CD4-positive, alpha-beta T cell (primary cell): Measurements from ENCODE around the gene NMRK2. TPM values are rescaled to one million over a fixed set of nuclear protein-coding genes. Genes with fewer than 3 reads are reported as not detected.

Source experiments
- ATAC-seq: fragments of 200-7000 bp; cut with Tn5 transposase; one replicate; pipeline ENCODE4 v1.10.0; 2022; ENCODE audit warnings: mild to moderate bottlenecking; ENCODE audit not compliant: poor library complexity
- CTCF ChIA-PET: fragments of 350-600 bp; sonication (Branson Sonifier 250); formaldehyde crosslinking; loops from one replicate; lab custom pipeline; 2021; ENCODE audit warnings: antibody characterized with exemption, inconsistent platforms; lab: Charles Lee
- POLR2A ChIA-PET: fragments of 350-600 bp; sonication (Branson Sonifier 250); formaldehyde crosslinking; loops from one replicate; lab custom pipeline; 2021; ENCODE audit warnings: antibody characterized with exemption, inconsistent platforms; lab: Charles Lee
- DNase-seq, 14 experiments: peaks; one replicate each; pipeline ENCODE4 v3.0.0-alpha.2; 2013 to 2020; ENCODE audit warnings: mixed read lengths in 2 of 14
- H3K27ac ChIP-seq, 2 donors: one replicate each; pipeline versions ENCODE4 v1.5.1 to v1.7.0; 2013; ENCODE audit warnings: low read length in 2 of 2, low read depth in 1 of 2, mild to moderate bottlenecking in 1 of 2
- H3K27me3 ChIP-seq, 2 experiments: 1 replicate in 1 of 2; 2 replicates in 1 of 2; pipeline versions ENCODE4 v1.6.1 to v1.7.0; 2013; ENCODE audit warnings: low read length in 2 of 2, control low read depth in 1 of 2, mild to moderate bottlenecking in 1 of 2, moderate library complexity in 1 of 2; ENCODE audit not compliant: insufficient read depth in 2 of 2, control insufficient read depth in 1 of 2
- H3K36me3 ChIP-seq: one replicate; pipeline ENCODE4 v1.6.1; 2013; ENCODE audit warnings: low read length, control low read depth; ENCODE audit not compliant: insufficient read depth
- H3K4me1 ChIP-seq: one replicate; pipeline ENCODE4 v1.6.1; 2013; ENCODE audit warnings: low read length, control low read depth; ENCODE audit not compliant: insufficient read depth
- H3K4me3 ChIP-seq: one replicate; pipeline ENCODE4 v1.5.1; 2013; ENCODE audit warnings: mild to moderate bottlenecking, low read length, moderate library complexity
- H3K9me3 ChIP-seq, 2 experiments: 1 replicate in 1 of 2; 2 replicates in 1 of 2; pipeline versions ENCODE4 v1.6.1 to v1.7.0; 2013; ENCODE audit warnings: low read length in 2 of 2, mild to moderate bottlenecking in 2 of 2, control low read depth in 1 of 2, moderate library complexity in 1 of 2; ENCODE audit not compliant: control insufficient read depth in 1 of 2, insufficient read depth in 1 of 2
- H3K27ac Mint-ChIP-seq: one replicate; pipeline ENCODE4 v1.8.0; 2020; ENCODE audit warnings: mixed read lengths
- H3K27me3 Mint-ChIP-seq: one replicate; pipeline ENCODE4 v1.8.0; 2021; ENCODE audit warnings: mixed read lengths
- H3K36me3 Mint-ChIP-seq: one replicate; pipeline ENCODE4 v1.8.0; 2021; ENCODE audit warnings: low read depth, mixed read lengths
- H3K4me1 Mint-ChIP-seq: one replicate; pipeline ENCODE4 v1.8.0; 2021; ENCODE audit warnings: low read depth, mixed read lengths
- H3K4me3 Mint-ChIP-seq: one replicate; pipeline ENCODE4 v1.8.0; 2020; ENCODE audit warnings: mild to moderate bottlenecking, mixed read lengths
- H3K9me3 Mint-ChIP-seq: one replicate; pipeline ENCODE4 v1.8.0; 2020; ENCODE audit warnings: mixed read lengths
- CTCF ChIP-seq: fragments of 200-600 bp; IDR thresholded peaks from one replicate; pipeline ENCODE4 v1.8.0; 2022; ENCODE audit warnings: antibody characterized with exemption, mild to moderate bottlenecking
- intact Hi-C, 2 experiments: fragments of 100-400 bp; cut with DNase I in 1 of 2; cut with micrococcal nuclease in 1 of 2; formaldehyde crosslinking; loops; one replicate each; pipeline versions ENCODE4 v1.15.1 to v1.9.0; 2023 to 2025; cut with DNase I, micrococcal nuclease
- total RNA-seq, 174 experiments: library from RNA in 2 of 174; stranded (reverse) in 2 of 174; gene quantifications; one replicate each; pipeline ENCODE4 v1.2.3 and lab custom pipeline; 2021 to 2026

The NMRK2 gene
- total RNA-seq, 2 experiments from 2014 or later, result not detected

DNA sequence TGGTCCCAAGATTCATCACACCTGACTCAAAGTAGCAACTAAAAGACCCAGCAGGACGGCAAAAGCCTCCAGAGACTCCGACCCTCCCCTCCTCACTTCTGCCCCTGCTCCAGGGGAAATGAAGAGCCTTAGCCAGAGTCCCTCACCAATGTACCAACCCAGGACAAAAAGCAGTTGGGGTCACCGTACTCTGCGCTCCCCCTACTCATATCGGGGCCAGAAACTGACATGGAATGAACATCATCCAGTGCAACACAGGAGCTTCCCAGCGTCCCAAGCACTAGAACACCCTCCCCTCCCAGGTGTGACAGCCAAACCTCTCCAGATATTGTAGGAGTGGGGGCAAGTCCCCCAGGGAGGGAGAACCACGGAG, 50.7 kb downstream of the NMRK2 start:
- Mint-ChIP-seq H3K9me3 (no peaks in the 10 kb centered on the region), H3K36me3 (peaks cover 77% of the 10 kb centered on the region), H3K27ac (peak overlapping the region; percentile 91), H3K4me1 (peaks cover 50% of the 10 kb centered on the region), H3K27me3 (no peaks in the 10 kb centered on the region), H3K4me3 (peak overlapping the region; percentile 97)
- CTCF ChIA-PET, result interaction anchor here (1.1 kb wide), 1 partner anchor 11 kb away, joined by 4 read pairs; no protein-coding TSS in a partner anchor
- H3K4me3 ChIP-seq, result peak overlapping the region; percentile 88
- intact Hi-C loops, result loop anchor here in 1 of 2 experiments (10.0 kb wide), 1 partner anchor 121 kb away; no protein-coding TSS in a partner anchor
- no peaks in the 10 kb centered on the region for H3K27me3 ChIP-seq
- peaks cover 77% of the 10 kb centered on the region for H3K4me1 ChIP-seq
- ATAC-seq (no peak), DNase-seq (no peak)
- H3K27ac ChIP-seq, result peak overlapping the region; percentile 90 to 92
- TF ChIP-seq CTCF, result no peak
- peaks cover 0 to 9% of the 10 kb centered on the region in 2 experiments for H3K9me3 ChIP-seq
- POLR2A ChIA-PET, result interaction anchor here (1.0 to 4.9 kb wide), 5 partner anchors 8 to 221 kb away, joined by 4 to 72 read pairs (median 18); partner anchors contain the start of genes APBA3, DAPK3, MRPL54 and PIAS4
- peaks cover 58% of the 10 kb centered on the region for H3K36me3 ChIP-seq

- intact Hi-C loops, result loop anchor here (2.0 to 10.0 kb wide), 2 partner anchors 13 to 121 kb away; partner anchors contain the start of gene DAPK3 (in 1 of the 2)
- Mint-ChIP-seq H3K9me3 (no peaks in the 10 kb centered on the region), H3K36me3 (peaks cover 74% of the 10 kb centered on the region), H3K27ac (peak overlapping the region; percentile 91), H3K4me1 (peaks cover 50% of the 10 kb centered on the region), H3K4me3 (peak overlapping the region; percentile 97), H3K27me3 (no peaks in the 10 kb centered on the region)
- ChIA-PET POLR2A (interaction anchor here (0.7 to 4.9 kb wide), 6 partner anchors 9 to 981 kb away, joined by 3 to 72 read pairs (median 11); partner anchors contain the start of genes APBA3, DAPK3, MRPL54 and PIAS4), CTCF (interaction anchor here (1.1 to 2.2 kb wide), 2 partner anchors 12 to 24 kb away, joined by 4 to 12 read pairs; partner anchors contain the start of gene PIAS4)
- no peaks in the 10 kb centered on the region for H3K27me3 ChIP-seq
- DNase-seq (peak in 2 of 14 experiments; percentile 42 to 61), ATAC-seq (no peak)
- H3K9me3 ChIP-seq, result peaks cover 0 to 9% of the 10 kb centered on the region in 2 experiments
- H3K27ac ChIP-seq, result peak overlapping the region; percentile 90 to 92
- peak overlapping the region; percentile 88 for H3K4me3 ChIP-seq
- peaks cover 75% of the 10 kb centered on the region for H3K4me1 ChIP-seq
- H3K36me3 ChIP-seq, result peaks cover 54% of the 10 kb centered on the region
- no peak for TF ChIP-seq CTCF
Observed at GRCh38 chr19:3983936-3984583, 51.2 kb downstream of the NMRK2 start.

- peak; percentile 1 for ATAC-seq
- no peak for DNase-seq
- H3K4me3 ChIP-seq, result peak overlapping the region; percentile 88
- H3K27me3 ChIP-seq, result no peaks in the 10 kb centered on the region
- H3K27ac Mint-ChIP-seq, result peak overlapping the region; percentile 91
- peaks cover 49% of the 10 kb centered on the region for H3K36me3 ChIP-seq
- no peaks in the 10 kb centered on the region for H3K9me3 Mint-ChIP-seq
- peaks cover 71% of the 10 kb centered on the region for H3K4me1 ChIP-seq
- H3K27ac ChIP-seq, result peak overlapping the region; percentile 90 to 92
- intact Hi-C loops, result loop anchor here (2.0 to 10.0 kb wide), 2 partner anchors 14 to 120 kb away; partner anchors contain the start of gene DAPK3 (in 1 of the 2)
- H3K4me1 Mint-ChIP-seq, result peaks cover 50% of the 10 kb centered on the region
- H3K9me3 ChIP-seq, result peaks cover 0 to 9% of the 10 kb centered on the region in 2 experiments
- H3K27me3 Mint-ChIP-seq, result no peaks in the 10 kb centered on the region
- ChIA-PET CTCF (interaction anchor here (0.9 to 2.2 kb wide), 2 partner anchors 23 to 134 kb away, joined by 3 to 12 read pairs; partner anchors contain the start of gene PIAS4), POLR2A (interaction anchor here (0.6 to 4.9 kb wide), 11 partner anchors 8 to 980 kb away, joined by 3 to 72 read pairs (median 4); partner anchors contain the start of genes APBA3, CHAF1A, DAPK3 and MRPL54)
- peaks cover 69% of the 10 kb centered on the region for H3K36me3 Mint-ChIP-seq
- TF ChIP-seq CTCF, result no peak
- H3K4me3 Mint-ChIP-seq, result peak overlapping the region; percentile 97
Observed at GRCh38 chr19:3984584-3984907, 51.7 kb downstream of the NMRK2 start.
